ENCODE measurements around the gene SLC6A8. TPM values are rescaled to one million over a fixed set of nuclear protein-coding genes. Genes with fewer than 3 reads are reported as not detected.

Gene SLC6A8
- total and polyA plus RNA-seq, 5 donors from 2014 or later, result 0.08 to 3.4 (median 0.28) TPM

DNA sequence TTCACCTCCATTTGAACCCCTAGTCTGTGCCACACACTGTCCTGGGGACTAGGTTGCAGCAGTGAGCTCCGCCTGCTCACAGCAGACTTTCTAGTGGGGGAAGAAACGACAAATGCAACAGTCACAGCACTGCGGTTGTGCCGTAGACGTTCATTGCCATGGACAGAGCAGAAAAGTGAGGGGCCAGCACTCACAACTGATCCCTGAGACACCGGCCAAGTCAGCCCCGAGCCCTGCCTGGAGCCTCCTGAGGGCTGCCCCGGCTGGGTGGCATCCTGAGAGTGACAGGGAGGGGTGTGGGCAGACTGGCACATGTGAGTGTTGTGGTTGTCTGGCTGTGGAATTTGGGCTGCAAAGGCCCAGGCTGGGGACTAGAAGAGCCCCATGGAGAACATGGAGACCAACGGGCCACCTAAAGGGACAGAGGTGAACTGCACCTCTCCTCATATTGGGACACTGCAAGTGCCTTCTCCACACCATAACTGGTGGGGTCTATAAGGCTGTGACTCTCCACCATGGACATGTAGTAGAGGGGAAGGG is 36.1 kb upstream of the SLC6A8 start:
- no peak for ATAC-seq (ENCODE audit: low read depth in 2 of 2)

DNA sequence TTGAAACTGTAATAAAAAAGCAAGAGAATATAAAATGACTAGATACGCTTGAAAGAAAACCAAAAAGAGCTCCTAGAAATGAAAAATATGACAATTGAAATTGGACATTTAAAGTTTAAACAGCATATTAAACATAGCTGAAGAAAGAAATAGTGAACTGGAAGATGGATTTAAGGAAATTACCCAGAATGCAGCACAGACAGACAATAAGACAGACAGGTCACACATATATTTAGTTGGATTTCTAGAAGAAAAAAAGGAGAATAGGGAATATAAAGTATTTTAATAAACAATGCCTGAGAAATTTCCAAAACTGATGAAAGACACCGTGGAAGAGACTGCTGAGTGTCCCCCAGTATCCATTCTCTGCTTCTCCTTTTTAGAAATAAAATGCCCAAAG is 34.2 kb upstream of the SLC6A8 start:
- Histone ChIP-seq H3K27ac (ENCODE audit: insufficient read depth, low read length, poor library complexity, severe bottlenecking) (no peak overlapping the region), H3K4me3 (ENCODE audit: low read depth, low read length) (no peak overlapping the region), H3K36me3 (ENCODE audit: control insufficient read depth, insufficient read depth, low read length) (no peaks in the 10 kb centered on the region), H3K9me3 (ENCODE audit: control insufficient read depth in 2 of 2, low read length in 2 of 2) (no peaks in the 10 kb centered on the region), H3K4me1 (ENCODE audit: control insufficient read depth, insufficient read depth, low read length, poor library complexity, severe bottlenecking) (no peaks in the 10 kb centered on the region), H3K27me3 (ENCODE audit: control insufficient read depth, insufficient read depth, low read length) (no peaks in the 10 kb centered on the region)
- no peaks in the 10 kb centered on the region for H3K4me1 Mint-ChIP-seq
- peaks cover 18% of the 10 kb centered on the region for H3K27me3 Mint-ChIP-seq
- H3K9me3 Mint-ChIP-seq, result peaks cover 0 to 4% (median 0%) of the 10 kb centered on the region in 7 donors
- no peak overlapping the region for H3K4me3 Mint-ChIP-seq
- DNase-seq (no peak), ATAC-seq (ENCODE audit: low read depth in 2 of 2) (no peak)
- H3K27ac Mint-ChIP-seq, result no peak overlapping the region
- H3K36me3 Mint-ChIP-seq, result no peaks in the 10 kb centered on the region

More for the DNA sequence above, 36.1 kb upstream of the SLC6A8 start:
- H3K4me3 ChIP-seq (ENCODE audit: low read depth, low read length), result no peak overlapping the region
- H3K9me3 ChIP-seq (ENCODE audit: control insufficient read depth in 2 of 2, low read length in 2 of 2), result no peaks in the 10 kb centered on the region
- peaks cover 19% of the 10 kb centered on the region for H3K27me3 Mint-ChIP-seq
- peaks cover 0 to 4% (median 0%) of the 10 kb centered on the region in 7 donors for H3K9me3 Mint-ChIP-seq
- H3K4me3 Mint-ChIP-seq, result no peak overlapping the region
- no peaks in the 10 kb centered on the region for H3K27me3 ChIP-seq (ENCODE audit: control insufficient read depth, insufficient read depth, low read length)
- H3K4me1 Mint-ChIP-seq, result no peaks in the 10 kb centered on the region
- DNase-seq, result peak in 1 of 3 donors; percentile 41
- H3K27ac ChIP-seq (ENCODE audit: insufficient read depth, low read length, poor library complexity, severe bottlenecking), result no peak overlapping the region
- peak overlapping the region in 1 of 3 donors; percentile 75 for H3K27ac Mint-ChIP-seq
- H3K36me3 Mint-ChIP-seq, result no peaks in the 10 kb centered on the region
- no peaks in the 10 kb centered on the region for H3K4me1 ChIP-seq (ENCODE audit: control insufficient read depth, insufficient read depth, low read length, poor library complexity, severe bottlenecking)
- H3K36me3 ChIP-seq (ENCODE audit: control insufficient read depth, insufficient read depth, low read length), result no peaks in the 10 kb centered on the region

DNA sequence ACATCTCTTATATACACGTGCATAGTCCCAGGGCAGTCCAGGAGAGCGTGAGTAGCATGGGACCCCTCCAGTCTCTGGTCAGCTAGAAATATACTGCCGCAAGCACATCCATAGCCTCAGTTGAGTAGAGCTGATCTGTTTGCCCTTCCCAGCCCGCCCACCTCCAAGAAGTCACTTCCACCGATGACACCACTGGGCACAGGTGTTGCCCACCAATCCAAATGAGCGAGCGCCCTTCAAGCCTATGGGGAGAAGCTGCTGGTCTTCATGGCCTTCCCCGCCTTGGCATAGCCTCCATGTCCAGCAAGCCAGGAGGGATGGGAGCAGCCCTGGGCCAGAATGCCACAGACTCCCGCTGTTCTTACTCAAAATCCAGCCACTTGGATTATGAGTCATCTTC is 30.6 kb upstream of the SLC6A8 start:
- DNase-seq (no peak), ATAC-seq (ENCODE audit: low read depth in 2 of 2) (no peak)
- peaks cover 0 to 4% (median 0%) of the 10 kb centered on the region in 7 donors for H3K9me3 Mint-ChIP-seq
- H3K27me3 Mint-ChIP-seq, result peaks cover 37% of the 10 kb centered on the region
- no peaks in the 10 kb centered on the region for H3K36me3 ChIP-seq (ENCODE audit: control insufficient read depth, insufficient read depth, low read length)
- H3K27ac Mint-ChIP-seq, result no peak overlapping the region
- H3K4me3 ChIP-seq (ENCODE audit: low read depth, low read length), result no peak overlapping the region
- H3K4me1 Mint-ChIP-seq, result peaks cover 0 to 3% (median 0%) of the 10 kb centered on the region in 4 donors
- no peak overlapping the region for H3K27ac ChIP-seq (ENCODE audit: insufficient read depth, low read length, poor library complexity, severe bottlenecking)
- no peaks in the 10 kb centered on the region for H3K27me3 ChIP-seq (ENCODE audit: control insufficient read depth, insufficient read depth, low read length)
- H3K9me3 ChIP-seq (ENCODE audit: control insufficient read depth in 2 of 2, low read length in 2 of 2), result no peaks in the 10 kb centered on the region
- H3K4me1 ChIP-seq (ENCODE audit: control insufficient read depth, insufficient read depth, low read length, poor library complexity, severe bottlenecking), result no peaks in the 10 kb centered on the region
- no peaks in the 10 kb centered on the region for H3K36me3 Mint-ChIP-seq
- no peak overlapping the region for H3K4me3 Mint-ChIP-seq

DNA sequence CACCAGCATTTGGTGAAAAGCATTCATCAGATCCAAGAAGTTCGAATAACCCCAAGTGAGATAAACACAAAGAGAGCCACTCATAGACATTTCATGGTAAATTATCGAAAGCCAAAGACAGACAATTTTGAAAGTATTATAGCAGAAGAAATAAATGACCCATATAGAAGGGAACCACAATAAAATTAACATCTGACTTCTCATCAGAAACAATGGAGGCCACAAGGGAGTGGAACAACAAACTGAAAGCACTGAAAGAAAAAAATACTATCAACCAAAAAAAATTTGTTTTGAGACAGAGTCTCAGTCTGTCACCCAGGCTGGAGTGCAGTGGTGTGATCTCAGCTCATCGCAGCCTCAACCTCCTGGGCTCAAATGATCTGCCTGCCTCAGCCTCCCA is 28.5 kb upstream of the SLC6A8 start:
- no peak overlapping the region for H3K27ac ChIP-seq (ENCODE audit: insufficient read depth, low read length, poor library complexity, severe bottlenecking)
- H3K27me3 ChIP-seq (ENCODE audit: control insufficient read depth, insufficient read depth, low read length), result no peaks in the 10 kb centered on the region
- Mint-ChIP-seq H3K36me3 (no peaks in the 10 kb centered on the region), H3K4me3 (no peak overlapping the region), H3K27me3 (peaks cover 38% of the 10 kb centered on the region), H3K9me3 (peaks cover 0 to 6% (median 0%) of the 10 kb centered on the region in 7 donors), H3K27ac (no peak overlapping the region), H3K4me1 (peaks cover 0 to 5% (median 0%) of the 10 kb centered on the region in 4 donors)
- H3K9me3 ChIP-seq (ENCODE audit: control insufficient read depth in 2 of 2, low read length in 2 of 2), result no peaks in the 10 kb centered on the region
- H3K4me3 ChIP-seq (ENCODE audit: low read depth, low read length), result no peak overlapping the region
- H3K4me1 ChIP-seq (ENCODE audit: control insufficient read depth, insufficient read depth, low read length, poor library complexity, severe bottlenecking), result no peaks in the 10 kb centered on the region
- H3K36me3 ChIP-seq (ENCODE audit: control insufficient read depth, insufficient read depth, low read length), result no peaks in the 10 kb centered on the region
- ATAC-seq (ENCODE audit: low read depth in 2 of 2), result no peak
- no peak for DNase-seq

DNA sequence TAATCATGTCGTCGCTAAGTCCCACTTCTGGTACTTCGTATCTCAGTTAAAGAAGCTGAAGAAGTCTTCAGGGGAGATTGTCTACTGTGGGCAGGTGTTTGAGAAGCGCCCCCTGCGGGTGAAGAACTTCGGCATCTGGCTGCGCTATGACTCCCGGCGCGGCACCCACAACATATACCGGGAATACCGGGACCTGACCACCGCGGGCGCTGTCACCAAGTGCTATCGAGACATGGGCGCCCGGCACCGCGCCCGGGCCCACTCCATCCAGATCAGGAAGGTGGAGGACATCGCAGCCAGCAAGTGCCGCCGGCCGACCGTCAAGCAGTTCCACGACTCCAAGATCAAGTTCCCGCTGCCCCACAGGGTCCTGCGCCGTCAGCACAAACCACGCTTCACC is 25.5 kb upstream of the SLC6A8 start:
- no peak for ATAC-seq (ENCODE audit: low read depth in 2 of 2)
- no peak overlapping the region for H3K4me3 ChIP-seq (ENCODE audit: low read depth, low read length)

GRCh38 chrX:153665726-153666306 is 21.9 kb upstream of the SLC6A8 start:
- Histone ChIP-seq H3K4me1 (ENCODE audit: control insufficient read depth, insufficient read depth, low read length, poor library complexity, severe bottlenecking) (no peaks in the 10 kb centered on the region), H3K9me3 (ENCODE audit: control insufficient read depth in 2 of 2, low read length in 2 of 2) (no peaks in the 10 kb centered on the region), H3K27ac (ENCODE audit: insufficient read depth, low read length, poor library complexity, severe bottlenecking) (no peak overlapping the region), H3K4me3 (ENCODE audit: low read depth, low read length) (no peak overlapping the region), H3K27me3 (ENCODE audit: control insufficient read depth, insufficient read depth, low read length) (no peaks in the 10 kb centered on the region), H3K36me3 (ENCODE audit: control insufficient read depth, insufficient read depth, low read length) (no peaks in the 10 kb centered on the region)
- no peak for DNase-seq
- ATAC-seq (ENCODE audit: low read depth in 2 of 2), result no peak
- H3K27ac Mint-ChIP-seq, result no peak overlapping the region
- peaks cover 0 to 3% (median 0%) of the 10 kb centered on the region in 7 donors for H3K9me3 Mint-ChIP-seq
- no peak overlapping the region for H3K4me3 Mint-ChIP-seq
- peaks cover 0 to 11% (median 6%) of the 10 kb centered on the region in 4 donors for H3K4me1 Mint-ChIP-seq
- peaks cover 27% of the 10 kb centered on the region for H3K27me3 Mint-ChIP-seq
- H3K36me3 Mint-ChIP-seq, result no peaks in the 10 kb centered on the region

More for the DNA sequence above, 25.5 kb upstream of the SLC6A8 start:
- Mint-ChIP-seq H3K9me3 (peaks cover 0 to 6% (median 0%) of the 10 kb centered on the region in 7 donors), H3K36me3 (no peaks in the 10 kb centered on the region), H3K4me3 (peak overlapping the region in 2 of 4 donors; percentile 41 to 62), H3K4me1 (peaks cover 0 to 5% (median 0%) of the 10 kb centered on the region in 4 donors), H3K27me3 (peaks cover 32% of the 10 kb centered on the region), H3K27ac (no peak overlapping the region)
- Histone ChIP-seq H3K27me3 (ENCODE audit: control insufficient read depth, insufficient read depth, low read length) (no peaks in the 10 kb centered on the region), H3K36me3 (ENCODE audit: control insufficient read depth, insufficient read depth, low read length) (no peaks in the 10 kb centered on the region), H3K4me1 (ENCODE audit: control insufficient read depth, insufficient read depth, low read length, poor library complexity, severe bottlenecking) (no peaks in the 10 kb centered on the region), H3K27ac (ENCODE audit: insufficient read depth, low read length, poor library complexity, severe bottlenecking) (no peak overlapping the region), H3K9me3 (ENCODE audit: control insufficient read depth in 2 of 2, low read length in 2 of 2) (no peaks in the 10 kb centered on the region)
- peak; percentile 30 to 57 (median 53) for DNase-seq

DNA sequence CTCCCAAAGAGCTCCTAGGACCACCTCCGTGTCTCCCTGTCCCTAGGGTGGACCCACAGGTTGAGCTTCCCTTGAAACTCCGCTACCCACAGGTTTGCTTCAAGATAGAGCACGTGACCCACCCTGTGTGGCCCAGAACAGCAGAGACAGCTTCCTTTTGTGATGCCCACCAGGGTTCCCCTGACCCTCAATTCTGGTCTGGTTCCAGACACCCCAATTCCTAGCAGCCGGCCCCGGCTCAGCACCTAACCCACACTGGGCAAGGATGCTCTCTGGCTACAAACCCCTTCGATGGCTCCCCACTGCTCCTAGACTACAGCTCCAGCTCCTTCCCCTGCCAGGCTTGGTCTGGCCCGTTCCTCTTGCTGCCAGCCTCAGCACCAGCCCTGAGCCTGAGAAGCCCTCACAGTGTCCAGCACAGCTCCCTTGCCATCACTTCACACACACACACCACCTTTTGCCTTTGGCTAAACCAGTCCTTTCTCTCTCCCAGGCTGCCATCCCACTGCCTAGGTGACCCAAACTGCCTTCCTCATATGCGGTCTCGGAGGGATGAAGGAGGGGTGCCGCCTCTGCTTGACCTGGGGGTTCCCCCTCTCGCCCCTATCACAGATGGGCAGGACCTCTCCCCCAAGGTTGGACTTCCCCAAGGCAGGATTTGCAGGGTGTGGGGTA is 20.3 kb upstream of the SLC6A8 start:
- H3K4me1 Mint-ChIP-seq, result peaks cover 0 to 8% (median 6%) of the 10 kb centered on the region in 4 donors
- ATAC-seq (ENCODE audit: low read depth in 2 of 2), result no peak

More for the DNA sequence above, 20.3 kb upstream of the SLC6A8 start:
- DNase-seq, result no peak
- H3K27ac ChIP-seq (ENCODE audit: insufficient read depth, low read length, poor library complexity, severe bottlenecking), result no peak overlapping the region
- H3K27me3 ChIP-seq (ENCODE audit: control insufficient read depth, insufficient read depth, low read length), result no peaks in the 10 kb centered on the region
- H3K36me3 ChIP-seq (ENCODE audit: control insufficient read depth, insufficient read depth, low read length), result no peaks in the 10 kb centered on the region
- no peak overlapping the region for H3K4me3 ChIP-seq (ENCODE audit: low read depth, low read length)
- Mint-ChIP-seq H3K27me3 (peaks cover 16% of the 10 kb centered on the region), H3K36me3 (no peaks in the 10 kb centered on the region), H3K9me3 (peaks cover 0 to 2% (median 0%) of the 10 kb centered on the region in 7 donors), H3K27ac (peak overlapping the region in 1 of 3 donors; percentile 5), H3K4me3 (peak overlapping the region in 3 of 4 donors; percentile 48 to 91 (median 65))
- H3K4me1 ChIP-seq (ENCODE audit: control insufficient read depth, insufficient read depth, low read length, poor library complexity, severe bottlenecking), result no peaks in the 10 kb centered on the region
- no peaks in the 10 kb centered on the region for H3K9me3 ChIP-seq (ENCODE audit: control insufficient read depth in 2 of 2, low read length in 2 of 2)
